T-cell (primary cell): Measurements from ENCODE around the gene CKAP4. TPM values are rescaled to one million over a fixed set of nuclear protein-coding genes. Genes with fewer than 3 reads are reported as not detected.

Experiments
- ATAC-seq, 4 experiments: fragments of 200-7000 bp in 3 of 4; fragments of 150-1000 bp in 1 of 4; cut with Tn5 transposase; replicated peaks in 1 of 4; 1 replicate in 3 of 4; 2 replicates in 1 of 4; pipeline ENCODE4 v1.10.0; 2021; ENCODE audit warnings: moderate library complexity in 3 of 4, mild to moderate bottlenecking in 2 of 4, moderate number of reproducible peaks in 1 of 4
- CTCF ChIA-PET, 2 donors: fragments of 300-600 bp; sonication (Branson Sonifier 250); formaldehyde crosslinking; loops; one replicate each; lab custom pipeline; 2022; ENCODE audit warnings: antibody characterized with exemption in 2 of 2; lab: Charles Lee
- POLR2A ChIA-PET, 2 donors: fragments of 300-600 bp; sonication (Branson Sonifier 250); formaldehyde crosslinking; loops; one replicate each; lab custom pipeline; 2022; ENCODE audit warnings: antibody characterized with exemption in 2 of 2; lab: Charles Lee
- DNase-seq, 35 experiments: peaks; one replicate each; pipeline versions ENCODE4 v3.0.0 to v3.0.0-alpha.2; 2013 to 2023
- H3K27ac ChIP-seq: one replicate; pipeline ENCODE4 v1.5.1; 2013; ENCODE audit warnings: low read length
- H3K27me3 ChIP-seq, 2 experiments: replicated peaks in 1 of 2; 1 replicate in 1 of 2; 2 replicates in 1 of 2; pipeline versions ENCODE4 v1.6.1 to v1.7.0; 2013; ENCODE audit warnings: low read length in 1 of 2, mixed read lengths in 1 of 2; ENCODE audit not compliant: control insufficient read depth in 2 of 2, insufficient read depth in 2 of 2; ENCODE audit errors: extremely low read depth in 1 of 2
- H3K36me3 ChIP-seq, 2 donors: 1 replicate in 1 of 2; 2 replicates in 1 of 2; pipeline versions ENCODE4 v1.6.1 to v1.7.0; 2013; ENCODE audit warnings: low read length in 1 of 2; ENCODE audit not compliant: control insufficient read depth in 2 of 2, insufficient read depth in 1 of 2; ENCODE audit errors: extremely low read depth in 1 of 2
- H3K4me1 ChIP-seq, 2 experiments: 1 replicate in 1 of 2; 2 replicates in 1 of 2; pipeline versions ENCODE4 v1.6.1 to v1.7.0; 2013; ENCODE audit warnings: low read length in 2 of 2, mixed read lengths in 1 of 2; ENCODE audit not compliant: insufficient read depth in 2 of 2, control insufficient read depth in 1 of 2; ENCODE audit errors: extremely low read depth in 1 of 2
- H3K4me3 ChIP-seq, 2 donors: 1 replicate in 1 of 2; 2 replicates in 1 of 2; pipeline versions ENCODE4 v1.5.1 to v1.7.0; 2013; ENCODE audit warnings: mild to moderate bottlenecking in 2 of 2, low read length in 1 of 2, moderate library complexity in 1 of 2; ENCODE audit not compliant: control insufficient read depth in 1 of 2; ENCODE audit errors: extremely low read depth in 1 of 2
- H3K9me3 ChIP-seq: 2 replicates; pipeline ENCODE4 v1.7.0; 2013
- H3K27ac Mint-ChIP-seq, 2 donors: one replicate each; pipeline ENCODE4 v1.8.0; 2020 to 2021; ENCODE audit warnings: mild to moderate bottlenecking in 2 of 2, mixed read lengths in 2 of 2
- H3K27me3 Mint-ChIP-seq, 2 donors: one replicate each; pipeline ENCODE4 v1.8.0; 2021 to 2022; ENCODE audit warnings: mixed read lengths in 2 of 2
- H3K36me3 Mint-ChIP-seq: one replicate; pipeline ENCODE4 v1.8.0; 2021; ENCODE audit warnings: mixed read lengths
- H3K4me1 Mint-ChIP-seq, 3 donors: one replicate each; pipeline ENCODE4 v1.8.0; 2020 to 2022; ENCODE audit warnings: mixed read lengths in 3 of 3, mild to moderate bottlenecking in 1 of 3
- H3K4me3 Mint-ChIP-seq, 3 donors: one replicate each; pipeline ENCODE4 v1.8.0; 2020 to 2022; ENCODE audit warnings: mild to moderate bottlenecking in 3 of 3, mixed read lengths in 3 of 3, moderate library complexity in 3 of 3
- H3K9me3 Mint-ChIP-seq, 3 donors: one replicate each; pipeline ENCODE4 v1.8.0; 2020 to 2022; ENCODE audit warnings: mixed read lengths in 3 of 3
- WGBS: methylation state at CpG from one replicate; pipeline ENCODE4 v1.1.5; 2013; ENCODE audit warnings: missing lambda C conversion rate; ENCODE audit not compliant: insufficient coverage; 5-methylcytosine and 5-hydroxymethylcytosine counted together
- total RNA-seq, 35 experiments: library from RNA in 6 of 35; stranded (reverse) in 6 of 35; fragments of 120-200 nt in 1 of 35; gene quantifications; one replicate each; pipeline versions ENCODE4 v1.2.1 to v1.2.4 and lab custom pipeline; 2013 to 2026

The CKAP4 gene
- total RNA-seq, 5 donors from 2014 or later (not counting 1 experiment from before 2014, with no cell fraction given): 9.0 to 13.8 (median 11.7) TPM

DNA sequence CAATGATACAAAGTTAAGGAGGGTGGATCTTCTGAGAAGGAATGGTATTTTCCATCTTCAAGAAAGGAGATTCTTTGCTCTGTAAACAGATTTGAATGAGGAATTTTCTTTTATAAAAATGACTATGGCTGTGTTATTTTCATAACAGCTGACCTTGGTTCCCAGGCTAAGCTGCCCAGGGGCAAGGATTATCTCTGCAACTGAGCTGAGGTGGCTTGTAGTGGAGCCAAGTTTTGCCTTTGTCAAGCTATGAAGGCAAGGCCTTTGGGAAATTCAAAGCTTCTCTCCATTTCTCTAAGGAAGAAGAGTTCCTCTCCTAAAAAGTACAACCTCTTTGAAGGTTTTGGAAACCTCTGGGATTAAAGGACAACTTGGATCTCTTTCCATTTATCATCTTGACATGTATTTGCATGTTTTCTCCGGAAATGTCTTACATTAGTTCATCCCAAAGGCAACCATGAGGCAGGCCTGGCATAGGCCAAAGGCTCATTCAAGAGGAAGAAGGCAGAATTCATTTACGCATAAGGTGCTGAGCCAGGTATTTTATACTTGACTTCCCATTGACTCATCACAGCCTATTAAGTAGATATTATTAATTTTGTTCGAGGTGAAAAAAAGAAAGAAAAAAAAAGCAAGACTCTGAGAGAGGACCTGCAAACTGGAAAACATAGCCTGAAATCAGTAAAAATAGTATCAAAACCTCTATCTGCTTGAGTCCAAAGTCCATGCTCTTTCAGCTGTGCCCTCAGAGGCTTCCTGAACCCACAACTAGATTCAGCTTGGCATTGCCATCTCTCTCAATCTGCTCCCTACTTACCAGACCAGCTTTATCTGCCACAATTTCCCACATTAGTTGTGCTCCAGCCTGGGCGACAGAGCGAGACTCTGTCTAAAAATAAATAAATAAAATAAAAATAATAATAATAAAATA, 24.0 kb upstream of the CKAP4 start:
- DNase-seq (no peak), ATAC-seq (no peak)
- POLR2A ChIA-PET: no interaction called here
- CTCF ChIA-PET: interaction anchor here in 1 of 2 donors (0.6 kb wide), 1 partner anchor 11 kb away, joined by 3 read pairs; no protein-coding TSS in a partner anchor
- Histone ChIP-seq H3K4me3 (no peak overlapping the region), H3K27me3 (no peaks in the 10 kb centered on the region), H3K27ac (no peak overlapping the region), H3K9me3 (no peaks in the 10 kb centered on the region), H3K4me1 (peaks cover 0 to 3% of the 10 kb centered on the region in 2 experiments), H3K36me3 (no peaks in the 10 kb centered on the region)
- H3K27me3 Mint-ChIP-seq: no peaks in the 10 kb centered on the region
- no peak overlapping the region for H3K4me3 Mint-ChIP-seq
- H3K4me1 Mint-ChIP-seq: peaks cover 0 to 16% (median 9%) of the 10 kb centered on the region in 3 donors
- H3K27ac Mint-ChIP-seq: no peak overlapping the region
- WGBS: no CpG with 5 or more reads among the region's 5 CpGs
- H3K36me3 Mint-ChIP-seq: no peaks in the 10 kb centered on the region
- no peaks in the 10 kb centered on the region for H3K9me3 Mint-ChIP-seq

- Mint-ChIP-seq H3K4me1 (peaks cover 0 to 16% (median 9%) of the 10 kb centered on the region in 3 donors), H3K27ac (peak overlapping the region in 1 of 2 donors; percentile 13), H3K27me3 (no peaks in the 10 kb centered on the region), H3K36me3 (no peaks in the 10 kb centered on the region), H3K9me3 (no peaks in the 10 kb centered on the region), H3K4me3 (no peak overlapping the region)
- Histone ChIP-seq H3K4me3 (no peak overlapping the region), H3K9me3 (no peaks in the 10 kb centered on the region), H3K27me3 (no peaks in the 10 kb centered on the region), H3K36me3 (no peaks in the 10 kb centered on the region), H3K27ac (no peak overlapping the region), H3K4me1 (peaks cover 0 to 3% of the 10 kb centered on the region in 2 experiments)
- ChIA-PET CTCF (interaction anchor here in 1 of 2 donors (1.2 kb wide), 1 partner anchor 13 kb away, joined by 3 read pairs; no protein-coding TSS in a partner anchor), POLR2A (no interaction called here)
- DNase-seq (no peak), ATAC-seq (no peak)
- WGBS: 38% methylated on average over 1 of the region's 7 CpGs
Observed at GRCh38 chr12:106269150-106269771, 21.4 kb upstream of the CKAP4 start.

DNA sequence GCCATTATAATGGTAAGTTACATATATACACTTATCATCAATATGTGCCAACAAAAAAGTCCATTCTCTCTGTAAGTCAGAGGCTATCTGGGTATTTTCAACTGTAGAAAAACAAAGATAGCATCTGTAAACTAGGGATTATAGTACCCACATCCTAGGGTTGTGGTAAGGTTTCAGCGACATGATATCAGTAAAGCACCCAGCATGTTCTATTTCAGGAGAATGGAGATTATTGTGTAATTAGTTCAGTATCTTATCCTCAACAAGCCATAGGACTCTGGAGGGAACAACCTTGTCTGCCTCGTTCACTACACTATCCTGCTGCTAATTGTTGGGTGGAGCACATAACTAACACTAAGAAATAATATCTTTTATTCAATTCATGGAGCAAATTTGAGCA, 19.7 kb upstream of the CKAP4 start:
- Mint-ChIP-seq H3K4me3 (no peak overlapping the region), H3K27ac (no peak overlapping the region), H3K36me3 (no peaks in the 10 kb centered on the region), H3K27me3 (no peaks in the 10 kb centered on the region), H3K4me1 (peaks cover 0 to 16% (median 9%) of the 10 kb centered on the region in 3 donors), H3K9me3 (no peaks in the 10 kb centered on the region)
- Histone ChIP-seq H3K36me3 (no peaks in the 10 kb centered on the region), H3K4me3 (no peak overlapping the region), H3K4me1 (peaks cover 0 to 3% of the 10 kb centered on the region in 2 experiments), H3K9me3 (no peaks in the 10 kb centered on the region), H3K27ac (no peak overlapping the region), H3K27me3 (no peaks in the 10 kb centered on the region)
- ChIA-PET CTCF (no interaction called here), POLR2A (no interaction called here)
- no CpG with 5 or more reads among the region's 2 CpGs for WGBS
- ATAC-seq (peak in 3 of 4 experiments; percentile 52 to 60 (median 58)), DNase-seq (no peak)

GRCh38 chr12:106265116-106265515, 17.3 kb upstream of the CKAP4 start:
- WGBS: no CpG with 5 or more reads among the region's 1 CpG
- DNase-seq (no peak), ATAC-seq (no peak)
- Histone ChIP-seq H3K27me3 (no peaks in the 10 kb centered on the region), H3K27ac (no peak overlapping the region), H3K4me1 (peaks cover 0 to 3% of the 10 kb centered on the region in 2 experiments), H3K9me3 (no peaks in the 10 kb centered on the region), H3K4me3 (no peak overlapping the region), H3K36me3 (no peaks in the 10 kb centered on the region)
- no peaks in the 10 kb centered on the region for H3K9me3 Mint-ChIP-seq
- no peak overlapping the region for H3K4me3 Mint-ChIP-seq
- ChIA-PET POLR2A (no interaction called here), CTCF (interaction anchor here in 1 of 2 donors (1.5 kb wide), 1 partner anchor 39 kb away, joined by 3 read pairs; no protein-coding TSS in a partner anchor)
- H3K27me3 Mint-ChIP-seq: no peaks in the 10 kb centered on the region
- H3K27ac Mint-ChIP-seq: no peak overlapping the region
- peaks cover 0 to 16% (median 9%) of the 10 kb centered on the region in 3 donors for H3K4me1 Mint-ChIP-seq
- no peaks in the 10 kb centered on the region for H3K36me3 Mint-ChIP-seq

GRCh38 chr12:106258935-106259334, 11.1 kb upstream of the CKAP4 start:
- Mint-ChIP-seq H3K4me1 (no peaks in the 10 kb centered on the region), H3K4me3 (no peak overlapping the region), H3K36me3 (no peaks in the 10 kb centered on the region), H3K9me3 (no peaks in the 10 kb centered on the region), H3K27me3 (no peaks in the 10 kb centered on the region), H3K27ac (no peak overlapping the region)
- H3K9me3 ChIP-seq: no peaks in the 10 kb centered on the region
- H3K36me3 ChIP-seq: no peaks in the 10 kb centered on the region
- H3K4me1 ChIP-seq: no peaks in the 10 kb centered on the region
- H3K27me3 ChIP-seq: no peaks in the 10 kb centered on the region
- DNase-seq (no peak), ATAC-seq (no peak)
- no peak overlapping the region for H3K4me3 ChIP-seq
- H3K27ac ChIP-seq: no peak overlapping the region
- WGBS: no CpG with 5 or more reads among the region's 1 CpG
- CTCF ChIA-PET: interaction anchor here in 1 of 2 donors (0.6 kb wide), 1 partner anchor 16 kb away, joined by 3 read pairs; no protein-coding TSS in a partner anchor
- POLR2A ChIA-PET: no interaction called here

GRCh38 chr12:106258226-106258625, 10.4 kb upstream of the CKAP4 start:
- Mint-ChIP-seq H3K4me1 (no peaks in the 10 kb centered on the region), H3K27ac (no peak overlapping the region), H3K4me3 (no peak overlapping the region), H3K27me3 (no peaks in the 10 kb centered on the region), H3K9me3 (no peaks in the 10 kb centered on the region), H3K36me3 (no peaks in the 10 kb centered on the region)
- ATAC-seq (no peak), DNase-seq (no peak)
- no peak overlapping the region for H3K27ac ChIP-seq
- H3K4me1 ChIP-seq: no peaks in the 10 kb centered on the region
- no peaks in the 10 kb centered on the region for H3K9me3 ChIP-seq
- WGBS: 83% methylated on average over 3 of the region's 4 CpGs
- POLR2A ChIA-PET: no interaction called here
- H3K4me3 ChIP-seq: no peak overlapping the region
- H3K27me3 ChIP-seq: no peaks in the 10 kb centered on the region
- CTCF ChIA-PET: no interaction called here
- no peaks in the 10 kb centered on the region for H3K36me3 ChIP-seq
